GM23338 (cell line): Measurements from ENCODE around the gene TRIM67. TPM values are rescaled to one million over a fixed set of nuclear protein-coding genes. Genes with fewer than 3 reads are reported as not detected.

Experiments
- ATAC-seq: fragments of 200-7000 bp; cut with Tn5 transposase; 3 replicates; pipeline ENCODE4 v1.9.1; 2020
- DNase-seq: peaks from one replicate; pipeline ENCODE4 v3.0.0-alpha.2; 2015; ENCODE audit warnings: low spot score
- H2AFZ ChIP-seq: fragments of 200-600 bp; sonication (generic); 2 replicates; pipeline ENCODE4 v1.8.0; 2016; ENCODE audit warnings: antibody characterized with exemption, mild to moderate bottlenecking, moderate library complexity
- H3F3A ChIP-seq: fragments of 200-600 bp; sonication (generic); replicated peaks from 2 replicates; pipeline ENCODE4 v1.8.0; 2017; ENCODE audit warnings: antibody characterized with exemption, mixed run types, low read depth
- H3K27ac ChIP-seq: fragments of 200-600 bp; sonication (generic); 2 replicates; pipeline ENCODE4 v1.6.1; 2016; ENCODE audit warnings: low read depth
- H3K27me3 ChIP-seq: fragments of 200-600 bp; sonication (generic); 2 replicates; pipeline ENCODE4 v1.8.0; 2016; ENCODE audit warnings: mild to moderate bottlenecking, mixed run types, moderate library complexity; ENCODE audit not compliant: insufficient read depth
- H3K36me3 ChIP-seq: fragments of 200-600 bp; sonication (generic); 2 replicates; pipeline ENCODE4 v1.8.0; 2016; ENCODE audit warnings: mild to moderate bottlenecking; ENCODE audit not compliant: insufficient read depth
- H3K4me1 ChIP-seq: fragments of 200-600 bp; sonication (generic); 2 replicates; pipeline ENCODE4 v1.8.0; 2016; ENCODE audit warnings: mild to moderate bottlenecking, moderate library complexity; ENCODE audit not compliant: insufficient read depth
- H3K4me2 ChIP-seq: fragments of 200-600 bp; sonication (generic); 2 replicates; pipeline ENCODE4 v1.7.1; 2017; ENCODE audit warnings: mixed run types
- H3K4me3 ChIP-seq: fragments of 200-600 bp; sonication (generic); 2 replicates; pipeline ENCODE4 v1.6.1; 2016; ENCODE audit warnings: mixed run types
- H3K79me2 ChIP-seq: fragments of 200-600 bp; sonication (generic); replicated peaks from 2 replicates; pipeline ENCODE4 v1.8.0; 2017; ENCODE audit warnings: mild to moderate bottlenecking; ENCODE audit not compliant: insufficient read depth
- H3K9me2 ChIP-seq: fragments of 200-600 bp; sonication (generic); 2 replicates; pipeline ENCODE4 v1.8.0; 2017; ENCODE audit not compliant: insufficient read depth
- H4K20me1 ChIP-seq: fragments of 200-600 bp; sonication (generic); replicated peaks from 2 replicates; pipeline ENCODE4 v1.8.0; 2017; ENCODE audit warnings: mild to moderate bottlenecking; ENCODE audit not compliant: insufficient read depth
- H3K27ac Mint-ChIP-seq: 2 replicates; pipeline ENCODE4 v1.8.0; 2020; ENCODE audit warnings: inconsistent platforms, mild to moderate bottlenecking, moderate library complexity, mixed read lengths
- H3K27me3 Mint-ChIP-seq: 3 replicates; pipeline ENCODE4 v1.8.0; 2022; ENCODE audit warnings: low read depth, mild to moderate bottlenecking, moderate library complexity, mixed read lengths, inconsistent platforms; ENCODE audit not compliant: insufficient read depth, poor library complexity
- H3K36me3 Mint-ChIP-seq: 3 replicates; pipeline ENCODE4 v1.8.0; 2021; ENCODE audit warnings: low read depth, mild to moderate bottlenecking, inconsistent platforms, moderate library complexity, mixed read lengths
- H3K4me1 Mint-ChIP-seq: 3 replicates; pipeline ENCODE4 v1.8.0; 2020; ENCODE audit warnings: mild to moderate bottlenecking, inconsistent platforms, mixed read lengths
- H3K4me3 Mint-ChIP-seq: 3 replicates; pipeline ENCODE4 v1.8.0; 2021; ENCODE audit warnings: moderate library complexity, mild to moderate bottlenecking, inconsistent platforms, mixed read lengths
- H3K9me3 Mint-ChIP-seq: 3 replicates; pipeline ENCODE4 v1.8.0; 2020; ENCODE audit warnings: moderate library complexity, mild to moderate bottlenecking, inconsistent platforms, mixed read lengths
- CREB1 ChIP-seq: fragments of 250-450 bp; sonication (Bioruptor Pico); IDR thresholded peaks from 2 replicates; pipeline ENCODE4 v1.5.0; 2020; ENCODE audit warnings: low read depth, mild to moderate bottlenecking, moderate library complexity
- EZH2 ChIP-seq: fragments of 200-600 bp; sonication (generic); IDR thresholded peaks from one replicate; pipeline ENCODE4 v1.8.0; 2017; ENCODE audit warnings: antibody characterized with exemption, mild to moderate bottlenecking, low read depth; ENCODE audit not compliant: unreplicated experiment
- EZH2phosphoT487 ChIP-seq: fragments of 200-600 bp; sonication (generic); IDR thresholded peaks from one replicate; pipeline ENCODE4 v1.8.1; 2018; ENCODE audit warnings: antibody characterized with exemption; ENCODE audit not compliant: unreplicated experiment
- JUNB ChIP-seq: IDR thresholded peaks from one replicate; pipeline ENCODE4 v1.6.1; 2016; ENCODE audit warnings: antibody characterized with exemption; ENCODE audit not compliant: unreplicated experiment
- NANOG ChIP-seq: IDR thresholded peaks from 2 replicates; pipeline ENCODE4 v1.6.1; 2016; ENCODE audit warnings: antibody characterized with exemption, borderline replicate concordance
- POLR2AphosphoS5 ChIP-seq: IDR thresholded peaks from 2 replicates; pipeline ENCODE4 v1.6.1; 2016; ENCODE audit warnings: antibody characterized with exemption, low read depth
- STAT1 ChIP-seq: IDR thresholded peaks from one replicate; pipeline ENCODE4 v1.6.1; 2016; ENCODE audit warnings: antibody characterized with exemption; ENCODE audit not compliant: unreplicated experiment
- ZNF331 ChIP-seq: fragments of 250-450 bp; sonication (Bioruptor Pico); IDR thresholded peaks from 2 replicates; pipeline ENCODE4 v1.5.0; 2020; ENCODE audit warnings: low read depth, mild to moderate bottlenecking, moderate library complexity
- polyA plus RNA-seq: library from polyadenylated mRNA; unstranded; fragments of >200 nt; fragmentation: Nextera tagmentation; extraction: Ambion mirVana; gene quantifications from 2 replicates; pipeline ENCODE4 v1.2.1, GENCODE V29; 2016
- total RNA-seq: library from RNA; depleted of rRNA; stranded (reverse); fragments of >200 nt; shearing (Covaris generic); gene quantifications from 2 replicates; pipeline ENCODE4 v1.2.3, GENCODE V29; 2014
- TF ChIP-seq, protein P1 (sequence below): IDR thresholded peaks from one replicate; pipeline ENCODE4 v1.6.1; 2018; ENCODE audit warnings: antibody characterized with exemption; ENCODE audit not compliant: unreplicated experiment
- TF ChIP-seq, protein P2 (sequence below): IDR thresholded peaks from 2 replicates; pipeline ENCODE4 v1.6.1; 2016; ENCODE audit warnings: antibody characterized with exemption
- TF ChIP-seq, protein P3 (sequence below), 2 experiments: fragments of 200-600 bp in 1 of 2; sonication (generic) in 1 of 2; conservative IDR thresholded peaks; 2 replicates each; pipeline versions ENCODE4 v1.5.1 to v1.6.1; 2016 to 2017; ENCODE audit warnings: antibody characterized with exemption in 2 of 2, low read depth in 2 of 2, mild to moderate bottlenecking in 2 of 2, moderate library complexity in 1 of 2

TRIM67 gene
- total and polyA plus RNA-seq, 2 experiments from 2014 or later = 0.03 TPM; not detected in 1

DNA sequence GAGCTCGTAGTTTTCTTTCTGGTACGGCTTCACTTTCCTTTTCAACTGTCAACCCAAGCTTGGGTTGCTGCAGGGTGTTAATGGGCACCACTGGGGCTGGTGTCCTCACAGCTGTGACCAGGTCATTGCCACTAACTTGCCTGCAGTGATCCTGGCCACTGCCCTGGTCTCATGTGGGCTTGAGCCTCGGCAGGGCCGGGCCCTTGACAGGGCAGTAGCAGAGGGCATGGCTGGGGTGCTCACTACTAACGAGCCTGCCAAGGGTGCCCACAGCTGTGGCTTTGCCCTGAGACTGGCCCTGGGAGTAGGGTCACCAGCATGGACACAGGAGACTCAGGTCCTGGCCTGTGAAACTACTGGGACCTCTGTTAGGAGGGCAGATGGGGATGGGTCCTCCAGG lies 47.7 kb downstream of the TRIM67 start:
- peaks cover 47% of the 10 kb centered on the region for H3K27me3 Mint-ChIP-seq

DNA sequence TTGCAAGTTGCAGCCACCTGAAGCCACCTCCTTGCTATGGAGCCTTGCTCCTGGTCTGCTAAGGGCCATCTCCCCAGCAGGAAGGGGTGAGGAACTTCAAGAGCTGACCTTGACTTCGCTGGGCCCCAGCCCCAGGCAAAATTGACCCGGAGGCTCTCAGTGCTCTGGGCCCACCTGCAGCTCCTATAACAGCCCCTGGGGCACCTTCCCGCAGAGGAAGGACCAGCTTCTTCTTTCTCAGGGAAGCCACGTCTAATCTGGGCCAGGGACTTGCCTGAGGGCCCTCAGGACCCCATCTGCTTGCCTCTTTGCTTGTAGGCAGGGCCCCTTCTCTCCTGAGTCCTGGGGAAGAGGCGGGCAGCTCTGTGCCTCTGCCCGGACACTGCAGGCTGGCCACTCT lies 48.3 kb downstream of the TRIM67 start:
- DNase-seq = no peak
- H4K20me1 ChIP-seq = peaks cover 5% of the 10 kb centered on the region
- TF ChIP-seq EZH2 (no peak), JUNB (no peak), POLR2AphosphoS5 (no peak), ZNF331 (CRISPR knock-in tag) (no peak), EZH2phosphoT487 (no peak), STAT1 (no peak)
- TF ChIP-seq, protein P1, sequence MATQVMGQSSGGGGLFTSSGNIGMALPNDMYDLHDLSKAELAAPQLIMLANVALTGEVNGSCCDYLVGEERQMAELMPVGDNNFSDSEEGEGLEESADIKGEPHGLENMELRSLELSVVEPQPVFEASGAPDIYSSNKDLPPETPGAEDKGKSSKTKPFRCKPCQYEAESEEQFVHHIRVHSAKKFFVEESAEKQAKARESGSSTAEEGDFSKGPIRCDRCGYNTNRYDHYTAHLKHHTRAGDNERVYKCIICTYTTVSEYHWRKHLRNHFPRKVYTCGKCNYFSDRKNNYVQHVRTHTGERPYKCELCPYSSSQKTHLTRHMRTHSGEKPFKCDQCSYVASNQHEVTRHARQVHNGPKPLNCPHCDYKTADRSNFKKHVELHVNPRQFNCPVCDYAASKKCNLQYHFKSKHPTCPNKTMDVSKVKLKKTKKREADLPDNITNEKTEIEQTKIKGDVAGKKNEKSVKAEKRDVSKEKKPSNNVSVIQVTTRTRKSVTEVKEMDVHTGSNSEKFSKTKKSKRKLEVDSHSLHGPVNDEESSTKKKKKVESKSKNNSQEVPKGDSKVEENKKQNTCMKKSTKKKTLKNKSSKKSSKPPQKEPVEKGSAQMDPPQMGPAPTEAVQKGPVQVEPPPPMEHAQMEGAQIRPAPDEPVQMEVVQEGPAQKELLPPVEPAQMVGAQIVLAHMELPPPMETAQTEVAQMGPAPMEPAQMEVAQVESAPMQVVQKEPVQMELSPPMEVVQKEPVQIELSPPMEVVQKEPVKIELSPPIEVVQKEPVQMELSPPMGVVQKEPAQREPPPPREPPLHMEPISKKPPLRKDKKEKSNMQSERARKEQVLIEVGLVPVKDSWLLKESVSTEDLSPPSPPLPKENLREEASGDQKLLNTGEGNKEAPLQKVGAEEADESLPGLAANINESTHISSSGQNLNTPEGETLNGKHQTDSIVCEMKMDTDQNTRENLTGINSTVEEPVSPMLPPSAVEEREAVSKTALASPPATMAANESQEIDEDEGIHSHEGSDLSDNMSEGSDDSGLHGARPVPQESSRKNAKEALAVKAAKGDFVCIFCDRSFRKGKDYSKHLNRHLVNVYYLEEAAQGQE = no peak
- TF ChIP-seq, protein P2, sequence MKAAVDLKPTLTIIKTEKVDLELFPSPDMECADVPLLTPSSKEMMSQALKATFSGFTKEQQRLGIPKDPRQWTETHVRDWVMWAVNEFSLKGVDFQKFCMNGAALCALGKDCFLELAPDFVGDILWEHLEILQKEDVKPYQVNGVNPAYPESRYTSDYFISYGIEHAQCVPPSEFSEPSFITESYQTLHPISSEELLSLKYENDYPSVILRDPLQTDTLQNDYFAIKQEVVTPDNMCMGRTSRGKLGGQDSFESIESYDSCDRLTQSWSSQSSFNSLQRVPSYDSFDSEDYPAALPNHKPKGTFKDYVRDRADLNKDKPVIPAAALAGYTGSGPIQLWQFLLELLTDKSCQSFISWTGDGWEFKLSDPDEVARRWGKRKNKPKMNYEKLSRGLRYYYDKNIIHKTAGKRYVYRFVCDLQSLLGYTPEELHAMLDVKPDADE = no peak
- TF ChIP-seq, protein P3, sequence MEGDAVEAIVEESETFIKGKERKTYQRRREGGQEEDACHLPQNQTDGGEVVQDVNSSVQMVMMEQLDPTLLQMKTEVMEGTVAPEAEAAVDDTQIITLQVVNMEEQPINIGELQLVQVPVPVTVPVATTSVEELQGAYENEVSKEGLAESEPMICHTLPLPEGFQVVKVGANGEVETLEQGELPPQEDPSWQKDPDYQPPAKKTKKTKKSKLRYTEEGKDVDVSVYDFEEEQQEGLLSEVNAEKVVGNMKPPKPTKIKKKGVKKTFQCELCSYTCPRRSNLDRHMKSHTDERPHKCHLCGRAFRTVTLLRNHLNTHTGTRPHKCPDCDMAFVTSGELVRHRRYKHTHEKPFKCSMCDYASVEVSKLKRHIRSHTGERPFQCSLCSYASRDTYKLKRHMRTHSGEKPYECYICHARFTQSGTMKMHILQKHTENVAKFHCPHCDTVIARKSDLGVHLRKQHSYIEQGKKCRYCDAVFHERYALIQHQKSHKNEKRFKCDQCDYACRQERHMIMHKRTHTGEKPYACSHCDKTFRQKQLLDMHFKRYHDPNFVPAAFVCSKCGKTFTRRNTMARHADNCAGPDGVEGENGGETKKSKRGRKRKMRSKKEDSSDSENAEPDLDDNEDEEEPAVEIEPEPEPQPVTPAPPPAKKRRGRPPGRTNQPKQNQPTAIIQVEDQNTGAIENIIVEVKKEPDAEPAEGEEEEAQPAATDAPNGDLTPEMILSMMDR (conservative IDR thresholded peaks at IDR 0.05; ENCODE audit: low read depth in 2 of 2) = no peak

More for the DNA sequence above, 47.7 kb downstream of the TRIM67 start:
- no peak overlapping the region for H3K4me3 ChIP-seq
- no peaks in the 10 kb centered on the region for H3F3A ChIP-seq
- TF ChIP-seq CREB1 (CRISPR knock-in tag) = no peak
- TF ChIP-seq, protein P1 = no peak
- no peak for TF ChIP-seq STAT1
- TF ChIP-seq NANOG = no peak
- no peaks in the 10 kb centered on the region for H3K36me3 ChIP-seq
- no peaks in the 10 kb centered on the region for H3K36me3 Mint-ChIP-seq
- H3K9me2 ChIP-seq = no peaks in the 10 kb centered on the region
- H3K4me1 Mint-ChIP-seq = peaks cover 9% of the 10 kb centered on the region
- H2AFZ ChIP-seq = no peak overlapping the region
- H3K27ac Mint-ChIP-seq = no peak overlapping the region
- peaks cover 38% of the 10 kb centered on the region for H3K27me3 ChIP-seq
- H3K9me3 Mint-ChIP-seq = no peaks in the 10 kb centered on the region
- H3K27ac ChIP-seq = no peak overlapping the region
- ATAC-seq (no peak), DNase-seq (no peak)
- no peak overlapping the region for H3K4me2 ChIP-seq
- H3K79me2 ChIP-seq = no peaks in the 10 kb centered on the region
- H4K20me1 ChIP-seq = peaks cover 5% of the 10 kb centered on the region
- H3K4me1 ChIP-seq = peaks cover 4% of the 10 kb centered on the region; the same call in 1 of the 2 replicates
- no peak overlapping the region for H3K4me3 Mint-ChIP-seq

More for the DNA sequence above, 48.3 kb downstream of the TRIM67 start:
- no peaks in the 10 kb centered on the region for H3K9me2 ChIP-seq
- no peak overlapping the region for H2AFZ ChIP-seq
- H3K27ac Mint-ChIP-seq = no peak overlapping the region
- H3F3A ChIP-seq = no peaks in the 10 kb centered on the region
- peaks cover 9% of the 10 kb centered on the region for H3K4me1 Mint-ChIP-seq
- H3K36me3 Mint-ChIP-seq = no peaks in the 10 kb centered on the region
- H3K9me3 Mint-ChIP-seq = no peaks in the 10 kb centered on the region
- H3K27me3 Mint-ChIP-seq = peaks cover 52% of the 10 kb centered on the region
- H3K4me3 Mint-ChIP-seq = no peak overlapping the region
- peaks cover 44% of the 10 kb centered on the region for H3K27me3 ChIP-seq
- H3K4me2 ChIP-seq = no peak overlapping the region
- no peaks in the 10 kb centered on the region for H3K36me3 ChIP-seq
- no peak overlapping the region for H3K27ac ChIP-seq
- no peak overlapping the region for H3K4me3 ChIP-seq
- no peaks in the 10 kb centered on the region for H3K79me2 ChIP-seq
- peaks cover 4% of the 10 kb centered on the region; the same call in 1 of the 2 replicates for H3K4me1 ChIP-seq
- ATAC-seq = no peak
